AG04449 (cell line): ENCODE measurements around the gene IFNLR1.

Experiments used
- CTCF ChIA-PET: fragments of 350-600 bp; formaldehyde crosslinking; extraction: SDS; loops from one replicate; lab custom pipeline; 2021; ENCODE audit warnings: antibody characterized with exemption; lab: Yijun Ruan, JAX
- POLR2A ChIA-PET: fragments of 400-600, 350-600 bp; formaldehyde crosslinking; extraction: SDS; loops from one replicate; lab custom pipeline; 2020; ENCODE audit warnings: antibody characterized with exemption, inconsistent platforms; lab: Yijun Ruan, JAX
- DNase-seq: peaks from one replicate; pipeline ENCODE4 v3.0.0-alpha.2; 2010; ENCODE audit warnings: low read depth, low spot score
- H3K4me3 ChIP-seq: 2 replicates; pipeline ENCODE4 v1.5.1; 2011; ENCODE audit warnings: low read depth, mild to moderate bottlenecking, control low read depth, low read length
- TF ChIP-seq, protein P1 (sequence below): IDR thresholded peaks from one replicate; pipeline ENCODE4 v1.5.1; 2011; ENCODE audit warnings: mild to moderate bottlenecking, moderate library complexity, low read length, control low read depth, inconsistent platforms; ENCODE audit not compliant: insufficient read depth; ENCODE audit errors: missing control alignments

The IFNLR1 gene

DNA sequence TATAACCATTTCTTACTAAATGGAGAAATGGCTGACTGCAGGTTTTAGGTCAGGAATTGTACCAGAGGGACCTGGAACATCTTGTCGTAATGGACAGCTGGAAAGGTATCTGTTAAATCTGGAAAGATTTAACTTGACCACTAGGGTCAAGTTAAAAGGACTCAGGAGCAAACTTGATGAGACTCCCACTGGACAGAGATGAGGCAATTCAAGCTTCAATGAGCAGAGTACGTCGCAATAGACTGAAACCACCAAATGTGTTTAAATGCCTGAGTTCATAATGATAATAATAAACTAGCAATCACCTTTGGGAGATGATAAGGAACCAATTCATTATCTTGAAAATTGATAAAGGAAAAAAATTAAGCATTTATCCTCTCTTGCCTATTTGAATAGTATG, 8.7 kb downstream of the IFNLR1 start:
- ChIA-PET POLR2A (no interaction called here), CTCF (interaction anchor here (0.6 to 3.0 kb wide), 4 partner anchors 20 to 212 kb away, joined by 3 to 17 read pairs (median 4); no protein-coding TSS in a partner anchor)
- H3K4me3 ChIP-seq, result no peak overlapping the region
- TF ChIP-seq, protein P1, sequence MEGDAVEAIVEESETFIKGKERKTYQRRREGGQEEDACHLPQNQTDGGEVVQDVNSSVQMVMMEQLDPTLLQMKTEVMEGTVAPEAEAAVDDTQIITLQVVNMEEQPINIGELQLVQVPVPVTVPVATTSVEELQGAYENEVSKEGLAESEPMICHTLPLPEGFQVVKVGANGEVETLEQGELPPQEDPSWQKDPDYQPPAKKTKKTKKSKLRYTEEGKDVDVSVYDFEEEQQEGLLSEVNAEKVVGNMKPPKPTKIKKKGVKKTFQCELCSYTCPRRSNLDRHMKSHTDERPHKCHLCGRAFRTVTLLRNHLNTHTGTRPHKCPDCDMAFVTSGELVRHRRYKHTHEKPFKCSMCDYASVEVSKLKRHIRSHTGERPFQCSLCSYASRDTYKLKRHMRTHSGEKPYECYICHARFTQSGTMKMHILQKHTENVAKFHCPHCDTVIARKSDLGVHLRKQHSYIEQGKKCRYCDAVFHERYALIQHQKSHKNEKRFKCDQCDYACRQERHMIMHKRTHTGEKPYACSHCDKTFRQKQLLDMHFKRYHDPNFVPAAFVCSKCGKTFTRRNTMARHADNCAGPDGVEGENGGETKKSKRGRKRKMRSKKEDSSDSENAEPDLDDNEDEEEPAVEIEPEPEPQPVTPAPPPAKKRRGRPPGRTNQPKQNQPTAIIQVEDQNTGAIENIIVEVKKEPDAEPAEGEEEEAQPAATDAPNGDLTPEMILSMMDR, result no peak
- DNase-seq, result no peak

DNA sequence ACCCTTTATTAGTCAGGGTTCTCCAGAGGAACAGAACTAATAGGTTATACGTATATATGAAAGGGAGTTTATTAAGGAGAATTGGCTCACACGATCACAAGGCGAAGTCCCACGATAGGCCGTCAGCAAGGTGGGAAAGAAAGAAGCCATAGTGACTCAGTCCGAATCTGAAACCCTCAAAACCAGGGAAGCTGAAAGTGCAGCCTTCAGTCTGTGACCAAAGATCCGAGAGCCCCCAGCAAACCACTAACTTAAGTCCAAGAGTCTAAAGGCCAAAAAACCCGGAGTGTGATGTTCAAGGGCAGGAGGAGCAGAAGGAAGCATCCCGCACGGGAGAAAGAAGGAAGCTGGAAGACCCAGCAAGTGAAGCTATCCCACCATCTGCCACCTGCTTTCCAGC, 9.9 kb downstream of the IFNLR1 start:
- ChIA-PET POLR2A (no interaction called here), CTCF (interaction anchor here (1.7 kb wide), 1 partner anchor 25 kb away, joined by 5 read pairs; no protein-coding TSS in a partner anchor)
- TF ChIP-seq, protein P1, result no peak
- no peak for DNase-seq
- no peak overlapping the region for H3K4me3 ChIP-seq

DNA sequence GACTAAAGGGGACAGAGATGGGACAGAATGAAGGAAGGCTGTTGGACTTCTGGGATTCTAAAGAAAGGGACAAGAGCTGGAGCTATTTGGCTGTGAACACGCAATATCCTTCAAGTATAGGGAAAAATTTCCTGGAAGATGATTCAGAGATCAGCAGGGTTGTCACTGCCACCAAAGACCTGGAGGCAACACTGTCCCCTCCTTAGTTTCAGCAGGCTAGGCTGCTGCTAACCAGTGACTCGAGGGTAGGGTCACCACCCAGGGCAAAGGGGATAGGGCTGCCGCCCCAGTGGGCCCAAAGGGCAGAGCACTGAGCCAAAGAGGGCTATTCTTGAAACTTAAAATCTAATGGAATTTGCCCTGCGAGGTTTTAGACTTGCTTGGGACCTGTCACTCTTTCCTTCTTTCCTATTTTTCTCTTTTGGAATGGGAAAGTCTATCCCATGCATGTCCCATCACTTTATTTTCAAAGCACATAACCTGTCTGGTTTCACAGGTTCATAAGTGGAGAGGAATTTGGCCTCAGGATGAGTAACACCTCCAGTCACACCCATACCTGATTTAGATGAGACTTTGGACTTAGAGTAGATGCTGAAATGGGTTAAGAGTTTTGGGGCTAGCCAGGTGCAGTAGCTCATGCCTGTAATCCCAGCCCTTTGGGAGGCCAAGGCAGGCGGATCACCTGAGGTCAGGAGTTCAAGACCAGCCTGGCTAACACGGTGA, 11.9 kb downstream of the IFNLR1 start:
- POLR2A ChIA-PET, result no interaction called here
- TF ChIP-seq, protein P1, result no peak
- no peak overlapping the region for H3K4me3 ChIP-seq
- no peak for DNase-seq
- CTCF ChIA-PET, result interaction anchor here (0.6 to 1.6 kb wide), 2 partner anchors 25 to 219 kb away, joined by 3 to 5 read pairs; no protein-coding TSS in a partner anchor

DNA sequence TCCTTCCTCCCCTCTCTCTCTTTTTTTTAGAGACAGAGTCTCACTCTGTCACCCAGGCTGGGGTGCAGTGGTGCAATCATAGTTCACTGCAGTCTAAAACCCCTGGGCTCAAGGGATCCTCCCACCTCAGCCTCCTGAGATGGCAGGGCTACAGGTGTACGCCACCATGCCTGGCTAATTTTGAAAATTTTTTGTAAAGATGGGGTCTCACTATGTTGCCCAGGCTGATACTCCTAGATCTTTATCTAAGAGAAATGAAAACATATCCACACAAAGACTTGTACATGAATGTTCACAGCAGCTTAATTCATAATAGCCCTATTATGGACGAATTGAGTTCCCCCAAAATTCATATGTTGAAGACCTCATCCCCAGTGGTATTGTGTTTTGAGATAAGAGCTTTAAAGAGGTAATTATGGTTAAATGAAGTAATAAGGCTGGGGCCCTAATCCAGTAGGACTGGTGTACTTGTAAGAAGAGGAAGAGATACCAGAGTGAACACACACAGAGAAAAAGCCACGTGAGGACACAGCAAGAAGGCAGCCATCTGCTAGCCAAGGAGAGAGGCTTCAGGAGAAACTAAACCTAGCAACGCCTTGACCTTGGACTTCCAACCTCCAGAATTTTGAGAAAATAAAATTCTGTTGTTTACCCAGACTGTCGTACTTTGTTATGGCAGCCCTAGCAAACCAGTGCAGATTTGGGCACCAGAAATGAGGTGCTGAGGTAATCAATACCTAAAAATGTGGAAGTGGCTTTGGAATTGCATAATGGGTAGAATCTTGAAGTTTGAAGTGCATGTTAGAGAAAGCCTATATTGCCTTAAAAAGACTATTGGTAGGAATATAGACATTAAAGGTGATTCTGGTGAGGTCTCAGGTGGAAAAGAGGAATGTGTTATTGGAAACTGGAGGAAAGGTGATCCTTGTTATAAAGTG, 13.2 kb downstream of the IFNLR1 start:
- DNase-seq, result no peak
- no peak overlapping the region for H3K4me3 ChIP-seq
- TF ChIP-seq, protein P1, result no peak
- CTCF ChIA-PET, result interaction anchor here (1.5 to 1.6 kb wide), 2 partner anchors 16 to 24 kb away, joined by 3 to 5 read pairs; no protein-coding TSS in a partner anchor
- POLR2A ChIA-PET, result no interaction called here

DNA sequence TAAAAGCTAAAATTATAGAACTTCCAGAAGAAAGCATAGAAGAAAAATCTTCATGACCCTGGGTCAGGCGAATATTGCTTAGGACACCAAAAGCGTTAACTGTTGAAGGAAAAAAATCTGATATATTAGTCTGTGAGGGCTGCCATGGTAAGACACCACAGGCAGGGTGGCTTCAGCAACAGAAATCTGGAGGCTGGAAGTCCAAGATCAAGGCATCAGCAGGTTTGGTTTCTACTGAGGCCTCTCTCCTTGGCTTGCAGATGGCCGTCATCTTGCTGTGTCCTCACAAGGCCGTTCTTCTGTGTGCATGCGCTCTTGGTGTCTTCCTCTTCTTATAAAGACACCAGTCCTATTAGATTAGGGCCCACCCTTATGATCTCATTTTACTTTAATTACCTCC, 14.5 kb downstream of the IFNLR1 start:
- TF ChIP-seq, protein P1, result no peak
- CTCF ChIA-PET, result interaction anchor here (0.8 to 1.5 kb wide), 5 partner anchors 11 to 218 kb away, joined by 3 to 5 read pairs (median 3); no protein-coding TSS in a partner anchor
- no peak for DNase-seq
- POLR2A ChIA-PET, result no interaction called here
- no peak overlapping the region for H3K4me3 ChIP-seq

DNA sequence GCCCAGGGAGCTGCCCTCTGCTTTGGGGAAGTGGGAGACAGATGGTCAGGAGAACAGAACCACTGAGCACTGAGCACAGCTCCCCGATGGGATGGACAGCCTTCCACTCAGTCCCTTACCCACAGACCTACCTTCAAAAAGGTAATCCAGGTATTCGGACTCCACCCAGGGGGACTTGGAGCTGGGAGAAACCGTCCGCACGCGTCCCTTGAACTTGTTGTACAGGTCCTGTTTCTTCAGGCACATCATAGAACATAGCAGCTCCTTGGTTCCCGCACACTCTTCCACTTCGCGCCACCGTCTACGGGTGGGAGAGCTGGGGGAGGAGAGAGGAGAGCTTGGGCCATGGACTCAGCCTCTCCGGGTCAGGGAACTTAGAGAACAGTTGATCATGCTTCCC, 17.8 kb downstream of the IFNLR1 start:
- CTCF ChIA-PET, result interaction anchor here (0.6 to 2.9 kb wide), 6 partner anchors 15 to 224 kb away, joined by 3 to 17 read pairs (median 4); no protein-coding TSS in a partner anchor
- POLR2A ChIA-PET, result no interaction called here
- H3K4me3 ChIP-seq, result no peak overlapping the region

More for the DNA sequence above, 17.8 kb downstream of the IFNLR1 start:
- TF ChIP-seq, protein P1, result no peak
- DNase-seq, result no peak
